ENCODE results near the gene TIGAR.

The TIGAR gene

DNA sequence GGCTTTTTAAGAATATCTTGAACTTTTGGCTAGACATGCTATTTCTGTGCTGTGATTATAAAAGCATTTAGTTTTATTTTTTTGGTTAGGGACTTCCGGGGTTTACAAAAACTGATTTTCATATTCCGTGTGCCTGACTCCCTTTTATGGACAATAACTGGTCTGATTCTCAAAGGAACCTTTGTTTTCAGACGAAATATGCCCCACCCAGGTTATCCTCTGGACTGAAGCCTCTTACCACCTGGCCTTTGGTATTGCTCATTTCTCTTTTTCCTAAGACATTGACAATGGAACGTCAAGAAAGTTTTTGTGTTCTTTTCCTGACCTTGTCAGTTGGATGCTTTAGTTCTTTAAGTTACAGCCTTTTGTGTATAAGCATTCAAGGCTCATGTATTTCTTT lies 10.8 kb downstream of the TIGAR start:
- Histone ChIP-seq H3K9ac (ENCODE audit: low read length) (no peak overlapping the region), H3K9me3 (ENCODE audit: control insufficient read depth, insufficient read depth, low read depth, low read length) (peaks cover 10% of the 10 kb centered on the region; the same call in 1 of the 2 replicates), H3K27ac (ENCODE audit: low read depth, low read length) (no peak overlapping the region), H3K36me3 (ENCODE audit: control insufficient read depth, insufficient read depth, low read length) (peaks cover 69% of the 10 kb centered on the region), H3K4me3 (ENCODE audit: low read depth, low read length) (no peak overlapping the region), H3K4me1 (ENCODE audit: control insufficient read depth, insufficient read depth, low read length) (no peaks in the 10 kb centered on the region), H3K27me3 (ENCODE audit: control insufficient read depth, insufficient read depth, low read length) (no peaks in the 10 kb centered on the region)

DNA sequence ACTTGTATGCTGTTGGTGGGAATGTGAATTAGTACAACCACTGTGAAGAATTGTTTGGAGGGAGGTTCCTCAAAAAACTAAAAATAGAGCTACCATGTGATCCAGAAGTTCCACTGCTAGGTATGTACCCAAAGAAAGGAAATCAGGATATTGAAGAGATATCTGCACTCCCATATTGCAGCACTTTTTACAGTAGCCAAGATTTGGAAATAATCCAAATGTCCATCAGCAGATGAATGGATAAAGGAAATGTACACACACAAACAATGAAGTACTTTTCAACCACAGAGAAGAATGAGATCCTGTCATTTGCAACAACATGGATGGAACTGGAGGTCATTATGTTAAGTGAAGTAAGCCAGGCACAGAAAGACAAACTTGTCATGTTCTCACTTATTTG lies 25.9 kb downstream of the TIGAR start:
- Histone ChIP-seq H3K9ac (ENCODE audit: low read length) (no peak overlapping the region), H3K27me3 (ENCODE audit: control insufficient read depth, insufficient read depth, low read length) (no peaks in the 10 kb centered on the region), H3K4me1 (ENCODE audit: control insufficient read depth, insufficient read depth, low read length) (no peaks in the 10 kb centered on the region), H3K4me3 (ENCODE audit: low read depth, low read length) (no peak overlapping the region), H3K36me3 (ENCODE audit: control insufficient read depth, insufficient read depth, low read length) (peaks cover 36% of the 10 kb centered on the region), H3K27ac (ENCODE audit: low read depth, low read length) (no peak overlapping the region), H3K9me3 (ENCODE audit: control insufficient read depth, insufficient read depth, low read depth, low read length) (0 out of 2 replicates have a peak, but pooled peaks cover 8% of the 10 kb centered on the region)

DNA sequence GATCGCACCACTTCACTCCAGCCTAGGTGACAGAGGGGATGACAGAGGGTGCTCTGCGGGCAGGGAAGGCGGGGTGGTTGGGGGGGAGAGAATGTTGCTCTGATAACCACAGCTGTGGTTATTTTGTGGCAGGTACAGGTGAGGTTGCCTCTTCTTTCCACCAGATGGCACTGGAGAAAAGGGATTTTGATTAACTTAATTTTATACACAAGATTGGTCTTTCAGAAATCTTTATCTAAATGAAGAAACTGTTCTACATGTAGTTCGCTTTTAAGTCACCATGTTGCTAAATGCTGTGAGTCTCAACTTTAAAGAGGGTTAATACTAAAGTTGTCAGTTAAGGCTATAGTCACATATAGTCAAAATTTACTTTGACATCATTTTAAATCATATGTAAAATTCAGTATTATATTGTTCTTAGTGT lies 32.8 kb downstream of the TIGAR start:
- no peak overlapping the region for H3K4me3 ChIP-seq (ENCODE audit: low read depth, low read length)
- no peak overlapping the region for H3K9ac ChIP-seq (ENCODE audit: low read length)
- H3K4me1 ChIP-seq (ENCODE audit: control insufficient read depth, insufficient read depth, low read length) = no peaks in the 10 kb centered on the region
- H3K27ac ChIP-seq (ENCODE audit: low read depth, low read length) = no peak overlapping the region
- H3K36me3 ChIP-seq (ENCODE audit: control insufficient read depth, insufficient read depth, low read length) = peaks cover 46% of the 10 kb centered on the region
- H3K9me3 ChIP-seq (ENCODE audit: control insufficient read depth, insufficient read depth, low read depth, low read length) = no peaks in the 10 kb centered on the region
- H3K27me3 ChIP-seq (ENCODE audit: control insufficient read depth, insufficient read depth, low read length) = no peaks in the 10 kb centered on the region

DNA sequence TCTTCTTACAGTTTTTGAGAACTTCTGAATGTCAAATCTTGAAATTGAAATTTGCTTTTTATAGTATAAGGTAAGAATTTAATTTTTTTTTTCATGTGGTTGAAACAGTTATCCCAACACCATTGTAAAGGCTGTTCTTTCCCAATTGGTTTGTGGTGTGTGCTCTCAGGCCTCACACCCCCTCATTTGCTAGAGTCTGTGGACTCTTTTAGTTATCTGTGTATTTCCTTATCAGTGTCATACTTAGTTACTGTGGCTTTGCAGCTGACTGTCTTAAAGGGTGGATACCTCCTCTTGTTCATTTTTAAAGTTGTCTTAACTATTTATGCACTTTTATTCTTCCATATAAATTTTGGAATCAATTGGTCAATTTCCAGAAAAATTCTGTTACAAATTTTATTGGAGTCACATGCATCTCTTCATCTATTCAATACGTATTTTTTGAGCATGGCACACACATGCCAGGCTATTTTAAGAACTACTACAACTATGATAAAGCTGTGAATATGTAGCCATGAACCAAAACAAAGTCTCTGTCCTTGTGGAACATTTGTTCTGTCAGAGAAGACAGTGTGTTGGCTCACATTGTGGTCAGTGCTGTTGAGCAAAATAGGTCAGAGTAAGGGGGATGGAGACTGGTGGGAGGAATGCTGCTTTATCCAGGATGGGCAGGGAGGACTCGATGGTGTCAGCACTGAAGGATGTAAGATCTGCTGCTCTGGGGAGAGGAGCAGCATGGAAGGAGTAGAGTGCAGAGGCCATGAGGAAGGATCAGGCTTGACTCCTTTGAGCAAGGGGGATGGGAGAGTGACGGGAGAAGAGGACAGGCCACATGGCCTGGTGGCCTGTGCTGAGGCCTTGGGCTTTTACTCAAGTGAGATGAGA lies 34.4 kb downstream of the TIGAR start:
- no peak overlapping the region for H3K4me3 ChIP-seq (ENCODE audit: low read depth, low read length)
- no peak overlapping the region for H3K9ac ChIP-seq (ENCODE audit: low read length)
- peaks cover 3% of the 10 kb centered on the region; the same call in 1 of the 2 replicates for H3K9me3 ChIP-seq (ENCODE audit: control insufficient read depth, insufficient read depth, low read depth, low read length)
- no peaks in the 10 kb centered on the region for H3K4me1 ChIP-seq (ENCODE audit: control insufficient read depth, insufficient read depth, low read length)
- no peaks in the 10 kb centered on the region for H3K27me3 ChIP-seq (ENCODE audit: control insufficient read depth, insufficient read depth, low read length)
- H3K27ac ChIP-seq (ENCODE audit: low read depth, low read length) = no peak overlapping the region
- H3K36me3 ChIP-seq (ENCODE audit: control insufficient read depth, insufficient read depth, low read length) = peaks cover 37% of the 10 kb centered on the region

DNA sequence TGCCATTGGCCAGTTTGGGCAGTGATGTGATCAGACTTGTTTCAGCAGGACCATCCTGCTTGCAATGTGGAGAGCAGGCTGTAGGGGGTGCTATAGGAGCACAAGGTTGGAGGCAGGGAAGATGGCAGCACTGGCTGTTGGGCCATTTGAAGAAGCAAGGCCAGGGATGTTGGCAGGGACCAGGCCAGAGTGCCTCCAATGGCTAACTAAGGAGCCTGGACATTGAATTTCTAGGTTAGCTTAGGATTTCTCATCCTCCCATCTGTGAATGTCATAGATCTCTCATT lies 35.0 kb downstream of the TIGAR start:
- Histone ChIP-seq H3K27ac (ENCODE audit: low read depth, low read length) (no peak overlapping the region), H3K9me3 (ENCODE audit: control insufficient read depth, insufficient read depth, low read depth, low read length) (peaks cover 3% of the 10 kb centered on the region; the same call in 1 of the 2 replicates), H3K27me3 (ENCODE audit: control insufficient read depth, insufficient read depth, low read length) (no peaks in the 10 kb centered on the region), H3K4me3 (ENCODE audit: low read depth, low read length) (no peak overlapping the region), H3K4me1 (ENCODE audit: control insufficient read depth, insufficient read depth, low read length) (no peaks in the 10 kb centered on the region), H3K9ac (ENCODE audit: low read length) (no peak overlapping the region), H3K36me3 (ENCODE audit: control insufficient read depth, insufficient read depth, low read length) (peaks cover 33% of the 10 kb centered on the region)

- no peaks in the 10 kb centered on the region for H3K4me1 ChIP-seq (ENCODE audit: control insufficient read depth, insufficient read depth, low read length)
- H3K9ac ChIP-seq (ENCODE audit: low read length) = no peak overlapping the region
- no peaks in the 10 kb centered on the region for H3K36me3 ChIP-seq (ENCODE audit: control insufficient read depth, insufficient read depth, low read length)
- no peak overlapping the region for H3K27ac ChIP-seq (ENCODE audit: low read depth, low read length)
- no peak overlapping the region for H3K4me3 ChIP-seq (ENCODE audit: low read depth, low read length)
- no peaks in the 10 kb centered on the region for H3K9me3 ChIP-seq (ENCODE audit: control insufficient read depth, insufficient read depth, low read depth, low read length)
- no peaks in the 10 kb centered on the region for H3K27me3 ChIP-seq (ENCODE audit: control insufficient read depth, insufficient read depth, low read length)
These were observed 45.1 kb downstream of the TIGAR start for GRCh38 chr12:4366090-4366489.

DNA sequence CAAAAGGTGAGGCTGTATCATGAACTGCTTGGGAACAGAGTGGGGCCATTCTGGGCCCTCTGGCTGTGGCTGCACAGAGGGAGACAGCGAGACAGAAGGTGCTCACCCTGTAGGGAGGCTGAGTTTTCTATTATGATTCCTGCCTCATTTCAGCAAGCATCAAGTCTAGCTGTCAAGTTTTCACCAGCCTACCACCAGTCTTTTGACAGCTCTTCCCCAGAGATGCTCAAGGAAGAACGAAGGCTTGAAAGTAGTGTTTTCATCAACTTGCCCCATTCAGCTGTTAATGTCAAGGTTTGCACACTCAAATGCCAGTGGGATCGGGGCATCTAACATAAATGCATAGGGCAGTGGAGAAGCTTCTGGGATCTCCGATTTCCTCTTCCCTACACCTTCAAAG lies 48.5 kb downstream of the TIGAR start:
- no peak overlapping the region for H3K9ac ChIP-seq (ENCODE audit: low read length)
- no peaks in the 10 kb centered on the region for H3K9me3 ChIP-seq (ENCODE audit: control insufficient read depth, insufficient read depth, low read depth, low read length)
- no peaks in the 10 kb centered on the region for H3K36me3 ChIP-seq (ENCODE audit: control insufficient read depth, insufficient read depth, low read length)
- no peaks in the 10 kb centered on the region for H3K4me1 ChIP-seq (ENCODE audit: control insufficient read depth, insufficient read depth, low read length)
- H3K4me3 ChIP-seq (ENCODE audit: low read depth, low read length) = no peak overlapping the region
- H3K27ac ChIP-seq (ENCODE audit: low read depth, low read length) = no peak overlapping the region
- H3K27me3 ChIP-seq (ENCODE audit: control insufficient read depth, insufficient read depth, low read length) = no peaks in the 10 kb centered on the region

GRCh38 chr12:4370265-4370664 lies 49.3 kb downstream of the TIGAR start:
- Histone ChIP-seq H3K9me3 (ENCODE audit: control insufficient read depth, insufficient read depth, low read depth, low read length) (no peaks in the 10 kb centered on the region), H3K36me3 (ENCODE audit: control insufficient read depth, insufficient read depth, low read length) (no peaks in the 10 kb centered on the region), H3K27ac (ENCODE audit: low read depth, low read length) (no peak overlapping the region), H3K27me3 (ENCODE audit: control insufficient read depth, insufficient read depth, low read length) (no peaks in the 10 kb centered on the region), H3K4me1 (ENCODE audit: control insufficient read depth, insufficient read depth, low read length) (no peaks in the 10 kb centered on the region), H3K9ac (ENCODE audit: low read length) (no peak overlapping the region), H3K4me3 (ENCODE audit: low read depth, low read length) (no peak overlapping the region)

DNA sequence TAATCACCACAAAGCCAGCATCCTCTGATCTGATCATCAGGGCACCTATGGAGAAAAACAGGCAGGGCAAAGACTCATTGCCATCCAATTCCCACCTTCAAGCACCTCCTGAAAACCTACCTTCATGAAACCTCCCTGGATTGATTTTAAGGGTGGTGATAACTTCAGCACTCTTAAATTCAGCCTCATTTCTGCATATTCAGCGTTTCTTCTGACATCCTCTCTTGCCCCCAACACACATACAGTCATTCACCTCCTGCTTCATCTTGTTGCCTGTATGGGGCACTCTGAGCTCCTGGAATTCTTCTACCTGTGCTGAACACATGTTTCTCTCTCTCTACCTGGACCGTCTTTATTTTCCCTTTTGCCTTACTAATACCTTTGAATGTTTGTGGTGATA lies 51.6 kb downstream of the TIGAR start:
- Histone ChIP-seq H3K4me1 (ENCODE audit: control insufficient read depth, insufficient read depth, low read length) (no peaks in the 10 kb centered on the region), H3K36me3 (ENCODE audit: control insufficient read depth, insufficient read depth, low read length) (no peaks in the 10 kb centered on the region), H3K9ac (ENCODE audit: low read length) (no peak overlapping the region), H3K27ac (ENCODE audit: low read depth, low read length) (no peak overlapping the region), H3K9me3 (ENCODE audit: control insufficient read depth, insufficient read depth, low read depth, low read length) (no peaks in the 10 kb centered on the region), H3K4me3 (ENCODE audit: low read depth, low read length) (no peak overlapping the region), H3K27me3 (ENCODE audit: control insufficient read depth, insufficient read depth, low read length) (no peaks in the 10 kb centered on the region)

GRCh38 chr12:4375449-4375848 lies 54.4 kb downstream of the TIGAR start:
- H3K27ac ChIP-seq (ENCODE audit: low read depth, low read length) = no peak overlapping the region
- H3K4me1 ChIP-seq (ENCODE audit: control insufficient read depth, insufficient read depth, low read length) = peaks cover 5% of the 10 kb centered on the region
- H3K9me3 ChIP-seq (ENCODE audit: control insufficient read depth, insufficient read depth, low read depth, low read length) = no peaks in the 10 kb centered on the region
- H3K36me3 ChIP-seq (ENCODE audit: control insufficient read depth, insufficient read depth, low read length) = no peaks in the 10 kb centered on the region
- H3K4me3 ChIP-seq (ENCODE audit: low read depth, low read length) = no peak overlapping the region
- no peaks in the 10 kb centered on the region for H3K27me3 ChIP-seq (ENCODE audit: control insufficient read depth, insufficient read depth, low read length)
- H3K9ac ChIP-seq (ENCODE audit: low read length) = no peak overlapping the region

DNA sequence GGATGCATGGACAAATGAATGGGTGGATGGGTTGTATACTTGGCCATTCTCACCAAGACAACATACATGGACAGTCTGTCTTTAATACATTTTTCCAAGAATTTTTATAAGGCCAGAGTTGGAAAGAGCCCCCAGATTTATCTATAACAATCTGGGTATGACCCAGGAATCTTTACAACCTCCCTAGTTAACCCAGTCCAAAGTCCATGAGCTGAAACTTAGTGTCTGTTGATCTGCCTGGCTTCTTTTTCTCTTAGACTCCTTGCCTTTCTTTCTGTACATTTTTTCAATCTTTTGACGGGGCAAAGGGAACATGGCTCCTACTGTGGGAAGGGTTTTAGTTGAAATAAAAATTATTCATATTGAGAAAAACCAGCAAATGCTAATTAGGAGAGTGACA lies 57.8 kb downstream of the TIGAR start:
- Histone ChIP-seq H3K36me3 (ENCODE audit: control insufficient read depth, insufficient read depth, low read length) (no peaks in the 10 kb centered on the region), H3K9me3 (ENCODE audit: control insufficient read depth, insufficient read depth, low read depth, low read length) (no peaks in the 10 kb centered on the region), H3K27me3 (ENCODE audit: control insufficient read depth, insufficient read depth, low read length) (no peaks in the 10 kb centered on the region), H3K4me1 (ENCODE audit: control insufficient read depth, insufficient read depth, low read length) (peaks cover 7% of the 10 kb centered on the region), H3K27ac (ENCODE audit: low read depth, low read length) (no peak overlapping the region), H3K4me3 (ENCODE audit: low read depth, low read length) (no peak overlapping the region), H3K9ac (ENCODE audit: low read length) (no peak overlapping the region)

Measured in HUES6 (cell line).